K562 (cell line): Measurements from ENCODE around the gene MYO3B. TPM values are rescaled to one million over a fixed set of nuclear protein-coding genes. Genes with fewer than 3 reads are reported as not detected.

Source experiments
- ATAC-seq: fragments of 200-7000 bp; cut with Tn5 transposase; 3 replicates; pipeline ENCODE4 v1.9.1; 2020; ENCODE audit warnings: moderate library complexity
- BruUV-seq: library from RNA; stranded (reverse); fragments of 400-500 nt; replicated peaks from 2 replicates; lab custom pipeline; 2021; lab: Mats Ljungman, UMichigan
- CTCF ChIA-PET: fragments of 300-600 bp; formaldehyde crosslinking; extraction: SDS; loops from one replicate; lab custom pipeline; 2021; ENCODE audit warnings: low intra/inter-chr PET ratio; lab: Yijun Ruan, JAX
- POLR2A ChIA-PET: fragments of 300-600, 350-650 bp; sonication (Branson Sonifier 250); formaldehyde crosslinking; extraction: SDS; loops from one replicate; lab custom pipeline; 2021; ENCODE audit warnings: antibody characterized with exemption, inconsistent platforms; lab: Yijun Ruan, JAX
- DNase-seq, 4 experiments: peaks; one replicate each; pipeline versions ENCODE4 v3.0.0 to v3.0.0-alpha.2; 2011 to 2018; ENCODE audit warnings: low spot score in 3 of 4, mixed read lengths in 3 of 4; ENCODE audit errors: extremely low read depth in 1 of 4
- FAIRE-seq: peaks from 2 replicates; lab custom pipeline; 2011; peaks lifted over from hg19 to GRCh38; lab: Jason Lieb, UNC
- H2AFZ ChIP-seq: 2 replicates; pipeline ENCODE4 v1.6.0; 2011; ENCODE audit warnings: low read depth, low read length, control low read depth, inconsistent platforms
- H3K27ac ChIP-seq: fragments of 200-600 bp; 3 replicates; pipeline ENCODE4 v1.8.0; 2011; ENCODE audit warnings: low read depth, mild to moderate bottlenecking, control low read depth, inconsistent platforms, low read length, moderate library complexity, mixed read lengths; ENCODE audit errors: extremely low read depth
- H3K27me3 ChIP-seq, 2 experiments: fragments of 300-600 bp in 1 of 2; 2 replicates in 1 of 2; 3 replicates in 1 of 2; pipeline versions ENCODE4 v1.6.0 to v1.8.0; 2011; ENCODE audit warnings: inconsistent platforms in 2 of 2, low read length in 2 of 2, mild to moderate bottlenecking in 1 of 2, mixed read lengths in 1 of 2, moderate library complexity in 1 of 2; ENCODE audit not compliant: control insufficient read depth in 2 of 2, insufficient read depth in 2 of 2
- H3K36me3 ChIP-seq: fragments of 300-600 bp; 3 replicates; pipeline ENCODE4 v1.8.0; 2011; ENCODE audit warnings: mild to moderate bottlenecking, low read length, inconsistent platforms; ENCODE audit not compliant: control insufficient read depth, insufficient read depth
- H3K4me1 ChIP-seq, 2 experiments: fragments of 200-600 bp in 1 of 2; replicated peaks in 1 of 2; 2 replicates in 1 of 2; 3 replicates in 1 of 2; pipeline versions ENCODE4 v1.5.1 to v1.8.0; 2011; ENCODE audit warnings: inconsistent platforms in 2 of 2, low read length in 2 of 2, mild to moderate bottlenecking in 1 of 2, mixed read lengths in 1 of 2, moderate library complexity in 1 of 2; ENCODE audit not compliant: control insufficient read depth in 2 of 2, insufficient read depth in 2 of 2
- H3K4me2 ChIP-seq: 2 replicates; pipeline ENCODE4 v1.6.1; 2011; ENCODE audit warnings: low read length, control low read depth, inconsistent platforms, mixed read lengths; ENCODE audit not compliant: insufficient read depth
- H3K4me3 ChIP-seq: fragments of 200-600 bp; sonication (generic), shearing (Covaris generic); 2 replicates; pipeline ENCODE4 v1.5.1; 2016; ENCODE audit warnings: control low read depth, inconsistent platforms
- H3K79me2 ChIP-seq: fragments of 200-600 bp; 3 replicates; pipeline ENCODE4 v1.8.0; 2011; ENCODE audit warnings: low read length, inconsistent platforms; ENCODE audit not compliant: control insufficient read depth, insufficient read depth
- H3K9ac ChIP-seq, 2 experiments: 2 replicates each; pipeline versions ENCODE4 v1.6.0 to v1.6.1; 2011; ENCODE audit warnings: low read depth in 2 of 2, low read length in 2 of 2, control low read depth in 1 of 2, inconsistent platforms in 1 of 2, mild to moderate bottlenecking in 1 of 2, mixed read lengths in 1 of 2; ENCODE audit not compliant: insufficient read depth in 1 of 2
- H3K9me1 ChIP-seq: one replicate; pipeline ENCODE4 v1.6.0; 2011; ENCODE audit warnings: inconsistent platforms, mild to moderate bottlenecking, low read length, moderate library complexity; ENCODE audit not compliant: control insufficient read depth, insufficient read depth
- H3K9me3 ChIP-seq: replicated peaks from 2 replicates; pipeline ENCODE4 v1.5.1; 2011; ENCODE audit warnings: low read depth, low read length, inconsistent platforms; ENCODE audit not compliant: control insufficient read depth, insufficient read depth
- H4K20me1 ChIP-seq: replicated peaks from 2 replicates; pipeline ENCODE4 v1.6.1; 2011; ENCODE audit warnings: low read length, inconsistent platforms, mixed read lengths; ENCODE audit not compliant: control insufficient read depth, insufficient read depth
- FOXA1 ChIP-seq: fragments of 450-650 bp; IDR thresholded peaks from 2 replicates; pipeline ENCODE4 v1.6.1; 2016; ENCODE audit warnings: mild to moderate bottlenecking, borderline replicate concordance
- HNRNPH1 ChIP-seq: fragments of 200-400 bp; formaldehyde crosslinking; optimal IDR thresholded peaks from 2 replicates; pipeline ENCODE3; 2017; ENCODE audit warnings: low read depth, mild to moderate bottlenecking, low read length, moderate library complexity
- KLF1 ChIP-seq: fragments of 450-650 bp; IDR thresholded peaks from 2 replicates; pipeline ENCODE4 v1.6.1; 2016; ENCODE audit warnings: missing genetic modification characterization, missing compliant biosample characterization
- PHB ChIP-seq: fragments of 250-450 bp; sonication (Bioruptor Pico); IDR thresholded peaks from 2 replicates; pipeline ENCODE4 v1.5.0; 2021
- PML ChIP-seq: IDR thresholded peaks from 2 replicates; pipeline ENCODE4 v1.6.1; 2012; ENCODE audit warnings: low read length, inconsistent platforms
- RBM39 ChIP-seq: fragments of 200-400 bp; formaldehyde crosslinking; optimal IDR thresholded peaks from 2 replicates; pipeline ENCODE3; 2018; ENCODE audit warnings: low read depth, low read length
- RFX7 ChIP-seq: fragments of 250-450 bp; sonication (Bioruptor Pico); IDR thresholded peaks from 2 replicates; pipeline ENCODE4 v1.5.1; 2021; ENCODE audit warnings: mild to moderate bottlenecking
- TEAD4 ChIP-seq, 2 experiments: sonication (generic) in 1 of 2; formaldehyde crosslinking in 1 of 2; IDR thresholded peaks; 2 replicates each; pipeline versions ENCODE4 v1.6.1 to v1.8.0; 2012 to 2022; ENCODE audit warnings: borderline replicate concordance in 1 of 2, inconsistent platforms in 1 of 2, low read length in 1 of 2, mild to moderate bottlenecking in 1 of 2, missing genetic modification reagents in 1 of 2
- ZBTB8A ChIP-seq: fragments of 450-650 bp; IDR thresholded peaks from 2 replicates; pipeline ENCODE4 v1.6.1; 2018; ENCODE audit warnings: mild to moderate bottlenecking, moderate library complexity; ENCODE audit not compliant: partially characterized antibody
- ZNF124 ChIP-seq: sonication (generic); formaldehyde crosslinking; IDR thresholded peaks from 2 replicates; pipeline ENCODE4 v1.8.1; 2022; ENCODE audit warnings: missing genetic modification reagents
- ZNF324 ChIP-seq: fragments of 250-450 bp; sonication (Bioruptor Pico); IDR thresholded peaks from 2 replicates; pipeline ENCODE4 v1.4.0; 2020; ENCODE audit warnings: mild to moderate bottlenecking
- ZNF668 ChIP-seq: fragments of 250-450 bp; sonication (Bioruptor Pico); IDR thresholded peaks from 2 replicates; pipeline ENCODE4 v1.8.0; 2022; ENCODE audit warnings: mild to moderate bottlenecking, inconsistent platforms
- ZNF778 ChIP-seq: fragments of 450-650 bp; formaldehyde crosslinking; IDR thresholded peaks from 2 replicates; pipeline ENCODE4 v1.4.0; 2020; ENCODE audit warnings: mild to moderate bottlenecking, moderate library complexity
- ZNF830 ChIP-seq: fragments of 250-450 bp; sonication (Bioruptor Pico); IDR thresholded peaks from 2 replicates; pipeline ENCODE4 v1.5.0; 2021; ENCODE audit warnings: mild to moderate bottlenecking
- WGBS: fragments of 100-300 bp; shearing (Covaris generic); methylation state at CpG from one replicate; pipeline ENCODE4 v1.1.6; 2016; ENCODE audit warnings: low coverage, mixed read lengths; ENCODE audit not compliant: insufficient coverage; ENCODE audit errors: missing lambda C conversion rate; 5-methylcytosine and 5-hydroxymethylcytosine counted together
- in situ Hi-C: fragments of 300-500 bp; cut with MboI; formaldehyde crosslinking; loops from 4 replicates; pipeline ENCODE4 v1.15.0; 2018; ENCODE audit warnings: inconsistent platforms, mixed read lengths
- intact Hi-C: fragments of 100-400 bp; cut with micrococcal nuclease; formaldehyde crosslinking; loops from 2 replicates; pipeline ENCODE4 v1.14.2; 2022
- polyA plus RNA-seq, 8 experiments: library from polyadenylated mRNA; depleted of rRNA in 4 of 8; stranded (reverse) in 5 of 8; unstranded in 3 of 8; fragments of >200 nt; fragmentation: Nextera tagmentation in 2 of 8; fragmentation: Illumina TruSeq in 1 of 8; extraction: Ambion mirVana in 2 of 8; extraction: Trizol in 1 of 8; gene quantifications; 2 replicates each; pipeline versions ENCODE4 v1.2.1 to v1.2.3, GENCODE V29; 2011 to 2014; ENCODE audit warnings: inconsistent platforms in 1 of 8, missing spikeins in 1 of 8
- total RNA-seq, 7 experiments: library from RNA; depleted of rRNA in 6 of 7; stranded (reverse); fragments of >200 nt in 6 of 7; fragmentation: Illumina TruSeq in 2 of 7; extraction: Trizol in 2 of 7; gene quantifications; 2 replicates each; pipeline versions ENCODE4 v1.2.1 to v1.2.3, GENCODE V29; 2011 to 2021; ENCODE audit warnings: low replicate concordance in 1 of 7
- TF ChIP-seq, protein P1 (sequence below): fragments of 450-650 bp; formaldehyde crosslinking; IDR thresholded peaks from 2 replicates; pipeline ENCODE4 v1.4.0; 2022; ENCODE audit warnings: missing genetic modification characterization
- TF ChIP-seq, protein P2 (sequence below): IDR thresholded peaks from 2 replicates; pipeline ENCODE4 v1.6.1; 2011; ENCODE audit not compliant: insufficient read length; ENCODE audit errors: extremely low read depth
- TF ChIP-seq, protein P3 (sequence below): sonication (generic); formaldehyde crosslinking; IDR thresholded peaks from 2 replicates; pipeline ENCODE4 v1.8.0; 2022; ENCODE audit warnings: mild to moderate bottlenecking, missing genetic modification reagents
- TF ChIP-seq, protein P4 (sequence below): sonication (generic); formaldehyde crosslinking; IDR thresholded peaks from 2 replicates; pipeline ENCODE4 v1.4.0; 2020; ENCODE audit warnings: mild to moderate bottlenecking, missing genetic modification reagents

MYO3B gene
- total and polyA plus RNA-seq, 9 of the 15 experiments (the other 6 are each of a cell fraction or from before 2014, with no cell fraction given): 2.7 to 6.5 (median 3.6) TPM

DNA sequence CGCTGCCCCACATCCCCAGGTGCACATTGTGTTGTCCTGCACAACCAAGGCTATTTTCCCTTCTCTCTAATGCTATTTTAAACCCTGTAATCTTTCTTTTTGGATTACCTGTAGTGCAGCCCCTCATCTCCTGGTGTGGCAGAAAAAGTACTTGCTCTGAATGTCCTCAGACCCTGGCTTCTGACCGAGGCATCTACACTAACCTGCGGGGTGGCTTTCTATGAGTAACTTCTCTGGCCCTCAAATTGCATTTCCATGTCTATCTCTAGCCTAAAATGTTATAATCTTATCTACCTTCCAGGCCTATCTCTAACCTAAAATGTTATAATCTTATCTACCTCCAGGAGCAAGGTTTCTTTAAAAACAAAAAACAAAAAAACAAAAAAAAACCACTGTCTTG lies 519.0 kb downstream of the MYO3B start:
- no peaks in the 10 kb centered on the region; a peak in 2 of 5 replicates for H3K4me1 ChIP-seq
- DNase-seq (no peak), FAIRE-seq (no peak), ATAC-seq (no peak)
- H3K4me2 ChIP-seq: no peak overlapping the region
- BruUV-seq: no TSS peak
- no peaks in the 10 kb centered on the region for H3K79me2 ChIP-seq
- WGBS: 44% methylated on average over 2 of the region's 3 CpGs
- no peak overlapping the region for H3K9ac ChIP-seq
- no peaks in the 10 kb centered on the region for H3K9me3 ChIP-seq
- intact Hi-C loops (no loop called here), in situ Hi-C loops (no loop called here)
- no peak overlapping the region for H3K4me3 ChIP-seq
- H3K27ac ChIP-seq: no peak overlapping the region
- H4K20me1 ChIP-seq: no peaks in the 10 kb centered on the region
- TF ChIP-seq ZNF778 (no peak), ZNF324 (no peak), TEAD4 (IDR thresholded peaks at IDR 0.05; ENCODE audit: low read length) (no peak), TEAD4 (CRISPR knock-in tag; IDR thresholded peaks at IDR 0.05; ENCODE audit: borderline replicate concordance) (no peak), ZNF668 (CRISPR knock-in tag) (no peak), ZNF124 (CRISPR knock-in tag) (no peak), RBM39 (no peak), ZNF830 (CRISPR knock-in tag) (no peak), HNRNPH1 (no peak), PHB (no peak), RFX7 (CRISPR knock-in tag) (no peak), ZBTB8A (no peak), PML (no peak), KLF1 (tag) (no peak), FOXA1 (no peak)
- TF ChIP-seq, protein P1, sequence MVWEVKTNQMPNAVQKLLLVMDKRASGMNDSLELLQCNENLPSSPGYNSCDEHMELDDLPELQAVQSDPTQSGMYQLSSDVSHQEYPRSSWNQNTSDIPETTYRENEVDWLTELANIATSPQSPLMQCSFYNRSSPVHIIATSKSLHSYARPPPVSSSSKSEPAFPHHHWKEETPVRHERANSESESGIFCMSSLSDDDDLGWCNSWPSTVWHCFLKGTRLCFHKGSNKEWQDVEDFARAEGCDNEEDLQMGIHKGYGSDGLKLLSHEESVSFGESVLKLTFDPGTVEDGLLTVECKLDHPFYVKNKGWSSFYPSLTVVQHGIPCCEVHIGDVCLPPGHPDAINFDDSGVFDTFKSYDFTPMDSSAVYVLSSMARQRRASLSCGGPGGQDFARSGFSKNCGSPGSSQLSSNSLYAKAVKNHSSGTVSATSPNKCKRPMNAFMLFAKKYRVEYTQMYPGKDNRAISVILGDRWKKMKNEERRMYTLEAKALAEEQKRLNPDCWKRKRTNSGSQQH (CRISPR knock-in tag): no peak
- TF ChIP-seq, protein P2, sequence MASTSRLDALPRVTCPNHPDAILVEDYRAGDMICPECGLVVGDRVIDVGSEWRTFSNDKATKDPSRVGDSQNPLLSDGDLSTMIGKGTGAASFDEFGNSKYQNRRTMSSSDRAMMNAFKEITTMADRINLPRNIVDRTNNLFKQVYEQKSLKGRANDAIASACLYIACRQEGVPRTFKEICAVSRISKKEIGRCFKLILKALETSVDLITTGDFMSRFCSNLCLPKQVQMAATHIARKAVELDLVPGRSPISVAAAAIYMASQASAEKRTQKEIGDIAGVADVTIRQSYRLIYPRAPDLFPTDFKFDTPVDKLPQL: no peak
- TF ChIP-seq, protein P3, sequence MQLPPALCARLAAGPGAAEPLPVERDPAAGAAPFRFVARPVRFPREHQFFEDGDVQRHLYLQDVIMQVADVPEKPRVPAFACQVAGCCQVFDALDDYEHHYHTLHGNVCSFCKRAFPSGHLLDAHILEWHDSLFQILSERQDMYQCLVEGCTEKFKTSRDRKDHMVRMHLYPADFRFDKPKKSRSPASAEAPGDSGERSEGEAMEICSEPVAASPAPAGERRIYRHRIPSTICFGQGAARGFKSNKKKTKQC (CRISPR knock-in tag): no peak
- TF ChIP-seq, protein P4, sequence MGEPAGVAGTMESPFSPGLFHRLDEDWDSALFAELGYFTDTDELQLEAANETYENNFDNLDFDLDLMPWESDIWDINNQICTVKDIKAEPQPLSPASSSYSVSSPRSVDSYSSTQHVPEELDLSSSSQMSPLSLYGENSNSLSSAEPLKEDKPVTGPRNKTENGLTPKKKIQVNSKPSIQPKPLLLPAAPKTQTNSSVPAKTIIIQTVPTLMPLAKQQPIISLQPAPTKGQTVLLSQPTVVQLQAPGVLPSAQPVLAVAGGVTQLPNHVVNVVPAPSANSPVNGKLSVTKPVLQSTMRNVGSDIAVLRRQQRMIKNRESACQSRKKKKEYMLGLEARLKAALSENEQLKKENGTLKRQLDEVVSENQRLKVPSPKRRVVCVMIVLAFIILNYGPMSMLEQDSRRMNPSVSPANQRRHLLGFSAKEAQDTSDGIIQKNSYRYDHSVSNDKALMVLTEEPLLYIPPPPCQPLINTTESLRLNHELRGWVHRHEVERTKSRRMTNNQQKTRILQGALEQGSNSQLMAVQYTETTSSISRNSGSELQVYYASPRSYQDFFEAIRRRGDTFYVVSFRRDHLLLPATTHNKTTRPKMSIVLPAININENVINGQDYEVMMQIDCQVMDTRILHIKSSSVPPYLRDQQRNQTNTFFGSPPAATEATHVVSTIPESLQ (CRISPR knock-in tag): no peak
- H3K27me3 ChIP-seq: no peaks in the 10 kb centered on the region
- no peaks in the 10 kb centered on the region for H3K9me1 ChIP-seq
- no peak overlapping the region for H2AFZ ChIP-seq
- H3K36me3 ChIP-seq: no peaks in the 10 kb centered on the region
- CTCF ChIA-PET: interaction anchor here (0.6 kb wide), 1 partner anchor 9 kb away, joined by 5 read pairs; no protein-coding TSS in a partner anchor
- POLR2A ChIA-PET: interaction anchor here (1.7 kb wide), 1 partner anchor 17 kb away, joined by 7 read pairs; no protein-coding TSS in a partner anchor
